GM23338 (cell line): Measurements from ENCODE around the gene TMEM143. TPM values are rescaled to one million over a fixed set of nuclear protein-coding genes. Genes with fewer than 3 reads are reported as not detected.

Experiments
- ATAC-seq: fragments of 200-7000 bp; cut with Tn5 transposase; 3 replicates; pipeline ENCODE4 v1.9.1; 2020
- DNase-seq: peaks from one replicate; pipeline ENCODE4 v3.0.0-alpha.2; 2015; ENCODE audit warnings: low spot score
- H2AFZ ChIP-seq: fragments of 200-600 bp; sonication (generic); 2 replicates; pipeline ENCODE4 v1.8.0; 2016; ENCODE audit warnings: antibody characterized with exemption, mild to moderate bottlenecking, moderate library complexity
- H3F3A ChIP-seq: fragments of 200-600 bp; sonication (generic); replicated peaks from 2 replicates; pipeline ENCODE4 v1.8.0; 2017; ENCODE audit warnings: antibody characterized with exemption, mixed run types, low read depth
- H3K27ac ChIP-seq: fragments of 200-600 bp; sonication (generic); 2 replicates; pipeline ENCODE4 v1.6.1; 2016; ENCODE audit warnings: low read depth
- H3K27me3 ChIP-seq: fragments of 200-600 bp; sonication (generic); 2 replicates; pipeline ENCODE4 v1.8.0; 2016; ENCODE audit warnings: mild to moderate bottlenecking, mixed run types, moderate library complexity; ENCODE audit not compliant: insufficient read depth
- H3K36me3 ChIP-seq: fragments of 200-600 bp; sonication (generic); 2 replicates; pipeline ENCODE4 v1.8.0; 2016; ENCODE audit warnings: mild to moderate bottlenecking; ENCODE audit not compliant: insufficient read depth
- H3K4me1 ChIP-seq: fragments of 200-600 bp; sonication (generic); 2 replicates; pipeline ENCODE4 v1.8.0; 2016; ENCODE audit warnings: mild to moderate bottlenecking, moderate library complexity; ENCODE audit not compliant: insufficient read depth
- H3K4me2 ChIP-seq: fragments of 200-600 bp; sonication (generic); 2 replicates; pipeline ENCODE4 v1.7.1; 2017; ENCODE audit warnings: mixed run types
- H3K4me3 ChIP-seq: fragments of 200-600 bp; sonication (generic); 2 replicates; pipeline ENCODE4 v1.6.1; 2016; ENCODE audit warnings: mixed run types
- H3K79me2 ChIP-seq: fragments of 200-600 bp; sonication (generic); replicated peaks from 2 replicates; pipeline ENCODE4 v1.8.0; 2017; ENCODE audit warnings: mild to moderate bottlenecking; ENCODE audit not compliant: insufficient read depth
- H3K9me2 ChIP-seq: fragments of 200-600 bp; sonication (generic); 2 replicates; pipeline ENCODE4 v1.8.0; 2017; ENCODE audit not compliant: insufficient read depth
- H4K20me1 ChIP-seq: fragments of 200-600 bp; sonication (generic); replicated peaks from 2 replicates; pipeline ENCODE4 v1.8.0; 2017; ENCODE audit warnings: mild to moderate bottlenecking; ENCODE audit not compliant: insufficient read depth
- H3K27ac Mint-ChIP-seq: 2 replicates; pipeline ENCODE4 v1.8.0; 2020; ENCODE audit warnings: inconsistent platforms, mild to moderate bottlenecking, moderate library complexity, mixed read lengths
- H3K27me3 Mint-ChIP-seq: 3 replicates; pipeline ENCODE4 v1.8.0; 2022; ENCODE audit warnings: low read depth, mild to moderate bottlenecking, moderate library complexity, mixed read lengths, inconsistent platforms; ENCODE audit not compliant: insufficient read depth, poor library complexity
- H3K36me3 Mint-ChIP-seq: 3 replicates; pipeline ENCODE4 v1.8.0; 2021; ENCODE audit warnings: low read depth, mild to moderate bottlenecking, inconsistent platforms, moderate library complexity, mixed read lengths
- H3K4me1 Mint-ChIP-seq: 3 replicates; pipeline ENCODE4 v1.8.0; 2020; ENCODE audit warnings: mild to moderate bottlenecking, inconsistent platforms, mixed read lengths
- H3K4me3 Mint-ChIP-seq: 3 replicates; pipeline ENCODE4 v1.8.0; 2021; ENCODE audit warnings: moderate library complexity, mild to moderate bottlenecking, inconsistent platforms, mixed read lengths
- H3K9me3 Mint-ChIP-seq: 3 replicates; pipeline ENCODE4 v1.8.0; 2020; ENCODE audit warnings: moderate library complexity, mild to moderate bottlenecking, inconsistent platforms, mixed read lengths
- CREB1 ChIP-seq: fragments of 250-450 bp; sonication (Bioruptor Pico); IDR thresholded peaks from 2 replicates; pipeline ENCODE4 v1.5.0; 2020; ENCODE audit warnings: low read depth, mild to moderate bottlenecking, moderate library complexity
- CTCF ChIP-seq, 2 experiments: fragments of 200-600 bp in 1 of 2; sonication (generic) in 1 of 2; conservative IDR thresholded peaks; 2 replicates each; pipeline versions ENCODE4 v1.5.1 to v1.6.1; 2016 to 2017; ENCODE audit warnings: antibody characterized with exemption in 2 of 2, low read depth in 2 of 2, mild to moderate bottlenecking in 2 of 2, moderate library complexity in 1 of 2
- EZH2 ChIP-seq: fragments of 200-600 bp; sonication (generic); IDR thresholded peaks from one replicate; pipeline ENCODE4 v1.8.0; 2017; ENCODE audit warnings: antibody characterized with exemption, mild to moderate bottlenecking, low read depth; ENCODE audit not compliant: unreplicated experiment
- EZH2phosphoT487 ChIP-seq: fragments of 200-600 bp; sonication (generic); IDR thresholded peaks from one replicate; pipeline ENCODE4 v1.8.1; 2018; ENCODE audit warnings: antibody characterized with exemption; ENCODE audit not compliant: unreplicated experiment
- NANOG ChIP-seq: IDR thresholded peaks from 2 replicates; pipeline ENCODE4 v1.6.1; 2016; ENCODE audit warnings: antibody characterized with exemption, borderline replicate concordance
- POLR2AphosphoS5 ChIP-seq: IDR thresholded peaks from 2 replicates; pipeline ENCODE4 v1.6.1; 2016; ENCODE audit warnings: antibody characterized with exemption, low read depth
- REST ChIP-seq: IDR thresholded peaks from one replicate; pipeline ENCODE4 v1.6.1; 2018; ENCODE audit warnings: antibody characterized with exemption; ENCODE audit not compliant: unreplicated experiment
- STAT1 ChIP-seq: IDR thresholded peaks from one replicate; pipeline ENCODE4 v1.6.1; 2016; ENCODE audit warnings: antibody characterized with exemption; ENCODE audit not compliant: unreplicated experiment
- ZNF114 ChIP-seq: fragments of 250-450 bp; sonication (Bioruptor Pico); IDR thresholded peaks from 2 replicates; pipeline ENCODE4 v1.5.0; 2020; ENCODE audit warnings: mild to moderate bottlenecking, moderate library complexity
- ZNF462 ChIP-seq: fragments of 250-450 bp; sonication (Bioruptor Pico); IDR thresholded peaks from 2 replicates; pipeline ENCODE4 v1.5.0; 2020; ENCODE audit warnings: mild to moderate bottlenecking, moderate library complexity
- polyA plus RNA-seq: library from polyadenylated mRNA; unstranded; fragments of >200 nt; fragmentation: Nextera tagmentation; extraction: Ambion mirVana; gene quantifications from 2 replicates; pipeline ENCODE4 v1.2.1, GENCODE V29; 2016
- total RNA-seq: library from RNA; depleted of rRNA; stranded (reverse); fragments of >200 nt; shearing (Covaris generic); gene quantifications from 2 replicates; pipeline ENCODE4 v1.2.3, GENCODE V29; 2014

Gene TMEM143
- total and polyA plus RNA-seq, 2 experiments from 2014 or later, result 12.8 to 15.0 TPM

GRCh38 chr19:48287748-48288147 is 76.0 kb downstream of the TMEM143 start:
- Histone ChIP-seq H3K9me2 (no peaks in the 10 kb centered on the region), H2AFZ (no peak overlapping the region), H3K4me3 (no peak overlapping the region), H3K4me1 (peaks cover 18% of the 10 kb centered on the region; the same call in 1 of the 2 replicates), H3K79me2 (0 out of 2 replicates have a peak, but pooled peaks cover 5% of the 10 kb centered on the region), H3K27ac (no peak overlapping the region), H3K4me2 (no peak overlapping the region), H3K27me3 (no peaks in the 10 kb centered on the region), H3F3A (peaks cover 24% of the 10 kb centered on the region; the same call in 1 of the 2 replicates), H3K36me3 (peaks cover 41% of the 10 kb centered on the region), H4K20me1 (peaks cover 10% of the 10 kb centered on the region; the same call in 1 of the 2 replicates)
- Mint-ChIP-seq H3K9me3 (peaks cover 7% of the 10 kb centered on the region), H3K36me3 (peaks cover 60% of the 10 kb centered on the region), H3K4me1 (peaks cover 16% of the 10 kb centered on the region; the same call in 2 of the 3 replicates), H3K27me3 (peaks cover 14% of the 10 kb centered on the region), H3K4me3 (no peak overlapping the region), H3K27ac (no peak overlapping the region)
- DNase-seq (no peak), ATAC-seq (no peak)
- TF ChIP-seq ZNF462 (CRISPR knock-in tag), result no peak
- no peak for TF ChIP-seq ZNF114
- TF ChIP-seq NANOG, result no peak
- TF ChIP-seq CREB1 (CRISPR knock-in tag), result no peak
- TF ChIP-seq REST, result no peak
- TF ChIP-seq EZH2, result no peak
- no peak for TF ChIP-seq STAT1
- no peak for TF ChIP-seq POLR2AphosphoS5
- no peak for TF ChIP-seq EZH2phosphoT487
- no peak for TF ChIP-seq CTCF (conservative IDR thresholded peaks at IDR 0.05; ENCODE audit: low read depth in 2 of 2)
